ENCODE measurements around the gene MOV10L1.

The MOV10L1 gene

GRCh38 chr22:50089682-50090411 lies at the start of gene MOV10L1:
Gene MOV10L1, plus strand, starts transcription at chr22:50090006. Its CDS starts 83 bp downstream, at chr22:50090089.
- no peak for DNase-seq (ENCODE audit: low spot score)

GRCh38 chr22:50040717-50041116 lies 49.1 kb upstream of the MOV10L1 start:
- peak; percentile 20 for DNase-seq (ENCODE audit: low spot score)

- DNase-seq (ENCODE audit: low spot score) = peak; percentile 16
These were observed 48.3 kb upstream of the MOV10L1 start for GRCh38 chr22:50041361-50042065.

GRCh38 chr22:50044485-50045118 lies 45.2 kb upstream of the MOV10L1 start:
- DNase-seq (ENCODE audit: low spot score) = no peak

GRCh38 chr22:50045211-50046018 lies 44.4 kb upstream of the MOV10L1 start:
- peak; percentile 32 for DNase-seq (ENCODE audit: low spot score)

DNA sequence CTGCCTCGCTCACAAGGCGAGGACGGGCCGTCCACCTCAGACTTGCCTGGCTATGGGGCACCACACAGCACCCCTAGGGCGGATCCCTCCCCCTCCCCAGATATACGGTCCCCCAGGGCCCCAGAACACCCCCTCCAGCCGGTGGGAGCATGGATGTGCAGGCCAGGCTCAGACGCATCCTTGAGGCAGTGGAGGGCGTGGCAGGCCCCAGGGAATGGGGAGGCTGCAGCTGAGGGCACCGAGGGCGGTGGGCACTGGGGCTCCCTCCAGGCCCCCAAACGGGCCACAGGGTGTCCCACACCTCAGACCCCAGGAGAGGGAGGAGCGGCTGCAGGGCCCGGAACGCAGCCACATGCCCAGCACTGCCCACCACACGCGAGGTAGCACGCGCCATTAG lies 43.8 kb upstream of the MOV10L1 start:
- DNase-seq (ENCODE audit: low spot score) = no peak

DNA sequence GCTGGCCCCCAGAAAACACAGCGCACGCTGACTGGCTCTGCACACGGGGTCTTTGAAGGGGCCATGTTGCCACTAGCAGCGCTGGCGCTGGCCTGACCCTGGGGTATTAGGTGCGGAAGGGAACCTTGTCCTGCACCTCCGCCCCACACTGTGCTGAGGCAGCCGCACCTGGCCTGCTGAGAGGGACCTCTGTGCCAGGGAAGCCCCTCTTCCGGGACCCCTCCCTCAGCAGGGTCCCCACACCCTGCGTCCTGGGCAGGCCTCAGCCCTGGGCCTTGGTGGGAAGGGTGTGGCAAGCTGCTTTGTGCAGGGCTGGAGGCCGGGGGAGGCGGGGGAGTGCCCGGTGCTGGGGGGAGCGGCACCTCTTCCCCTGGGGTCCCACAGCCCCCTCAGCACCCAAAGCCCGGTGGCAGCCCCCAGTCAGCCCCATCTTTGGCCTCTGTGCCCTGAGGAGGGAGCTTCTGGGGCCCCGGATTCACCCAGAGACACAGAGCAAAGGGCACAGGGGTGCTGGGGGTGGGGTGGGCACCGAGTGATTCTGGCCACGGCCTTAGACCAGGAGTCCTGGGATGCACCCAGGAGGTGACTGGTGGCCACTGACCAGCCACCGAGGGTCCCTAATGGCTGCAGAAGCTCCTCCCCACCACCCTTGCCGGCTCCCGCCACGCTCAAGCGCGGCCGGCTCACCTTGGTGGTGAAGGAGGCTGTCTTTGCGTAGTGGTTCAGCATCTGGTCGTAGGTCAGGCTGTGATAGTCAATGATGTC lies 43.1 kb upstream of the MOV10L1 start:
- DNase-seq (ENCODE audit: low spot score) = no peak

DNA sequence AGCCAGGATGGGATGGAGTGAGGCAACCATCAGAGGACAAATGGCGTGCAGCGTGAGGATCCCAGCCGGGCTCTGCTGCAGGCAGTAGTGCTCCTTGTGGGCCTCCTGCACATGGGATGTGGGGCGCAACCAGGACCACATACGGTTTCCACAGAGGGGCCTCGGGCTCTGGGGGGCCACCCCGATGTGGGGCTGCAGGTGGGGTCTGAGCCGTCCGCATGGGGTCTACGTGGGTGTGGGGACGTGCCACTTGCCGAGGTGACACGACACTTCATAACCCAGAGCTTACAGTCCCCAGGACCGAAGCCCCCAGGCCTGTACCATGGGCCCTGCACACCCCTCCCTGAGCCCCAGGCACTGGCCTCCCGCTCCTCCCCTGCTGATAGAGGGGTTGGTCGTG lies 42.5 kb upstream of the MOV10L1 start:
- no peak for DNase-seq (ENCODE audit: low spot score)

DNA sequence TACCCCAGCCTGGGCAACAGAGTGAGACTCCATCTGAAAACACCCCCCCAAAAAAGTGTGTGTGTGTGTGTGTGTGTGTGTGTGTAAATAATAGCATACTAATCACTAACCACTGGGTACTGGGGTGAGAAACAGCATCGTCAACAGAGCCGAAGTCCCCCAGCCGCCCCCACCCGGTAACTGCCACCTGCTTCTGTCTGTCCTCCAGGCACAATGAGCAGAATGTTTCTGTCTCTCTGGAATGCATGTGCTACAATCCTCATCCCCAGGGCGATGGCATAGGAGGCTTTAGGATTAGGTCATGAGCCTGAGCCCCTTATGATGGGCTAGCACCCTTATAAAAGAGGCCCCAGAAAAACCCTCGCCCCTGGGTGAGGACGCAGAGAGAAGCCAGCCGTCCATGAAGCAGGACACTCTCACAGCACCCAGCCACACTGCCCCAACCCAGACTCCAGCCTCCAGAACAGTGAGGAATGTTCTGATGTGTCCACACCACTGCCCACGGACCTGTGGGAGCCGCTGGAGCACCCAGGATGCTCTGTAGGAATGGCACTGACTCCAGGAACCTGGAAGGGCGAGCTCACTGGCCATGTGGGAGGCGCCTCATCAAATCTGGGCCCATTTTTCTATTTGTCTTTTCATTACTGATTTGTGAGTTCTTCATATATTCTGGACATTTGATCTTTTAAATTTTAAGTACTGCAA lies 41.6 kb upstream of the MOV10L1 start:
- no peak for DNase-seq (ENCODE audit: low spot score)

GRCh38 chr22:50048836-50049235 lies 41.0 kb upstream of the MOV10L1 start:
- DNase-seq (ENCODE audit: low spot score) = no peak

DNA sequence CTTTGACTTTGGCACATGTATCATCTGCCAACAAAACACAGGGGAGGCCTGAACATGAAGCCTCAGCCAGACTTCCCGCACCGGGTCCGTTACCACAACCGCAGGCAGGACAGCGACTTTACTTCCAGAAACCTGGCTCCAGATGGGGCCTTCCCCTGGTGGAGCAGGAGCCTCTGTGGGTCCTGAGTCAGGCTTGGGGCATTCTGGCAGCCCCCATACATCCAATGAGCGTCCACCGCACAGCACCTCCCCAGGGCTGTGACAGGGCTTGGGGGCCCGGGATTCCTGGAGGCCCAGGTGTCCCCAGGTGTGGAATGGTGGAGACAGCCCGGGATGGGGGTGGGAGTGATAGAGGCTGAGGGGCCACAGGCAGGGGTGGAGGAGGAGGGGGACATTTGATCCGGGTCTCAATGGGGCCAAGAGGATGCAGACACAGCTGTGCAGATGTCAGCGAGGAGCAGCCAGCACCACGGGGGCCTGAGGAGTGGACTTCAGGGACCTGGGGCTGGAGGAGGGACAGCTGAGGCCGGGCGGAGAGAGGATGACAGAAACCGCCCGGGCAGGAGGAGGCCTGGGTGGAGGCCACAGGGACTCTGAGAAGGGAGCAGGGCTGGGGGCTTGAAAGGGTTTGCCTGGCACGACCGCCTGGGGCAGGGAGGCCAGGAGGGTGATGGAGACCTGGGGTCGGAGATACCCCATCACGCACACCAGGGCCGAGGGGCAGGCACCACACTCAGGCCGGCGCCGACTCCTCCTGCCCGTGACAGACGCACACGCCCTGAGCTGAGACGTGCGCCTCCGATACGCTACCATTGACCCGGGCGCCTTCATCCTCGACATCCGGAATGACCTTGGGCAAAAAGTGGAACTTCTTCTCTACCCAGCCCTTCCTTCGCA lies 40.3 kb upstream of the MOV10L1 start:
- DNase-seq (ENCODE audit: low spot score) = no peak

DNA sequence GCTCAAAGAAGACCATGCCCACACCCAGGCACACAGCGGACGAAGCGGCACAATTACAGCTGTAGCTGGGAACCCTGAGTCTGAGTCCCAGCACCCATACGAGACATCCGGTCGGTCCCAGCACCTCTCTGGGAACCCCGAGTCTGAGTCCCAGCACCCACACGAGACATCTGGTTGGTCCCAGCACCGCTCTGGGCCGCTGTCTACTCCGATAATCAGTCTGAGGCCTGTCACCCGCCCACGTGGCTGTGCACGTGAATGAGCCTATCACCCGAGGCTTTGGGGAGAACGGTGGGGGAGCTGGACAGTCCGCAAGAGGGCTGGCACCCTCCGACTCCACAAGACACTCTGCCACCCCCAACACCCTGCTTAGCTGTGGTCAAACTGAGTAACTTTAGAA lies 37.9 kb upstream of the MOV10L1 start:
- no peak for DNase-seq (ENCODE audit: low spot score)

DNA sequence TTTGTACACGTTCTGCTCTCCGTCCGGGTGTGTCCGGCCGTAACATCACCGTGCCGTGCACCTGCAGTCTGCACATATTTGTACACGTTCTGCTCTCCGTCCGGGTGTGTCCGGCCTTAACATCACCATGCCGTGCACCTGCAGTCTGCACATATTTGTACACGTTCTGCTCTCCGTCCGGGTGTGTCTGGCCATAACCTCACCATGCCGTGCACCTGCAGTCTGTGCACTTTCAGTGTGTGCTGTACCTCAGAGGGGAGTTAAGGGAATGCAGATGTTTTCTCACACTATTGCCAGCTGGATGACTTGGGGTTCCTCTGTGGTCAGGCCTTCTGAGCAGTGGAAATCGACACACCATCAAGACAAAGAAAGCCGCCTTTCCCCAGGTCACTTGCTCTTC lies 35.9 kb upstream of the MOV10L1 start:
- DNase-seq (ENCODE audit: low spot score) = no peak

GRCh38 chr22:50056214-50056972 lies 33.4 kb upstream of the MOV10L1 start:
- DNase-seq (ENCODE audit: low spot score) = no peak

DNA sequence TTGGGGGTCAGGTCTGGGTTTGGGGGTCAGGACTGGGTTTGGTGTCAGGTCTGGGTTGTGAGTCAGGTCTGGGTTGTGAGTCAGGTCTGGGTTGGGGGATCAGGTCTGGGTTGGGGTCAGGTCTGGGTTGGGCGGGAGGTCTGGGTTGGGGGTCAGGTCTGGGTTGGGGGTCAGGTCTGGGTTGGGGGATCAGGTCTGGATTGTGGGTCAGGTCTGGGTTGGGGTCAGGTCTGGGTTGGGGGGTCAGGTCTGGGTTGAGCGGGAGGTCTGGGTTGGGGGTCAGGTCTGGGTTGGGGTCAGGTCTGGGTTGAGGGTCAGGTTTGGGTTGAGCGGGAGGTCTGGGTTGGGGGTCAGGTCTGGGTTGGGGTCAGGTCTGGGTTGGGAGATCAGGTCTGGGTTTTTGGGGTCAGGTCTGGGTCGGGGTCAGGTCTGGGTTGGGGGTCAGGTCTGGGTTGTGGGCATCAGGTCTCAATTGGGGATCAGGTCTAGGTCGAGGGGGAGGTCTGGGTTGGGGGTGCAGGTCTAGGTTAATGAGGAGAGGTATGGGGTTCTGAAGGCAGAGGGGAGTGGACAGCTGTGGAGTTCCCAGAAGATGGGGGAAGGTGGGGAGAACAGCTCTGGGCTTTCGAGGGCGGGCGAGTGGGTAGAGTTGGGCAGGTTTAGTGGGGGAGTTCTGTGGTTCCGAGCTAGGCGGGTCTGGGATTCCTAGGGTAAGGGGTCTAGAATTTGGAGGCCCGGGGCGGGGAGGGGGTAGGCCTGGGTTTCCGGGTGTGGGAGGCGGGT lies 32.3 kb upstream of the MOV10L1 start:
- DNase-seq (ENCODE audit: low spot score) = no peak

- no peak for DNase-seq (ENCODE audit: low spot score)
These were observed 31.5 kb upstream of the MOV10L1 start, which contains the start of gene TTLL8 for GRCh38 chr22:50058061-50058905. Gene TTLL8, minus strand, starts transcription at chr22:50058298.

Data from D341Med (cell line).